HL-60 (cell line): Measurements from ENCODE around the gene ERBB4. TPM values are rescaled to one million over a fixed set of nuclear protein-coding genes. Genes with fewer than 3 reads are reported as not detected.

Experiments
- DNase-seq, 2 experiments: peaks; one replicate each; pipeline ENCODE4 v3.0.0-alpha.2; 2010 to 2020; ENCODE audit warnings: low read depth in 1 of 2, low spot score in 1 of 2
- H3K27ac ChIP-seq: fragments of 250-450 bp; sonication (Bioruptor Pico); replicated peaks from 2 replicates; pipeline ENCODE4 v1.5.1; 2020; ENCODE audit warnings: mild to moderate bottlenecking, moderate library complexity
- H3K27me3 ChIP-seq: fragments of 250-450 bp; sonication (Bioruptor Pico); 2 replicates; pipeline ENCODE4 v1.5.1; 2021; ENCODE audit warnings: mild to moderate bottlenecking, moderate library complexity; ENCODE audit not compliant: insufficient read depth, poor library complexity, severe bottlenecking
- H3K4me3 ChIP-seq: replicated peaks from 2 replicates; pipeline ENCODE4 v1.5.1; 2011; ENCODE audit warnings: mild to moderate bottlenecking, control low read depth, low read length; ENCODE audit not compliant: insufficient read depth
- CTCF ChIP-seq: IDR thresholded peaks from one replicate; pipeline ENCODE4 v1.5.1; 2011; ENCODE audit warnings: low read length, control low read depth, inconsistent platforms; ENCODE audit not compliant: insufficient read depth
- GABPA ChIP-seq: IDR thresholded peaks from 2 replicates; pipeline ENCODE4 v1.6.1; 2012; ENCODE audit warnings: low read depth
- POLR2AphosphoS5 ChIP-seq: IDR thresholded peaks from 2 replicates; pipeline ENCODE4 v1.6.1; 2012; ENCODE audit warnings: low read depth
- SPI1 ChIP-seq: IDR thresholded peaks from 2 replicates; pipeline ENCODE4 v1.6.1; 2012; ENCODE audit warnings: low read depth, mild to moderate bottlenecking, borderline replicate concordance
- microRNA-seq: library from miRNA; unstranded; fragments of <30 nt; microRNA quantifications from one replicate; pipeline ENCODE4, GENCODE V29; 2018
- TF ChIP-seq, protein P1 (sequence below): IDR thresholded peaks from 2 replicates; pipeline ENCODE4 v1.6.1; 2012; ENCODE audit warnings: low read depth; ENCODE audit not compliant: insufficient replicate concordance

ERBB4 gene

DNA sequence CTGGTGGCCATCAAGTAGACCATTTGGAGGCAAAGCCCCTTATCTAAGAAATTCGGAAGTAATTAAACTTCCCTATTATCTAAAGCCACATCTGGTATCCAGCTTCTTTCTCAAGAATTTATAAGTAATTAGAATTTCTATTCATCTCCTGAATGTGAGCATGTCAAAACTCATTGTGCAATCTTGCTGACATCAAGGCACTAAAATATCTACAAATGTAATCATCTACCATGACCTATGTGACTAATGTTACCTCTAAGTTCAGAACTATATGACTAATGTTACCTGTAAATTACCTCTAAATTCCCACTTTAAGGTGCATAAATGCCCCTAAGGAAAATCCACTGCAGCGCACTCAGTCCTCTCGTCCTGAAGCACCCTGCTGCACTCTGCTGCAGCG, 1209.2 kb downstream of the ERBB4 start:
- no peak overlapping the region for H3K27ac ChIP-seq

GRCh38 chr2:211328126-211328525, 1210.5 kb downstream of the ERBB4 start:
- Histone ChIP-seq H3K4me3 (no peak overlapping the region), H3K27me3 (no peaks in the 10 kb centered on the region), H3K27ac (no peak overlapping the region)
- DNase-seq, result no peak
- no peak for TF ChIP-seq SPI1
- TF ChIP-seq, protein P1, sequence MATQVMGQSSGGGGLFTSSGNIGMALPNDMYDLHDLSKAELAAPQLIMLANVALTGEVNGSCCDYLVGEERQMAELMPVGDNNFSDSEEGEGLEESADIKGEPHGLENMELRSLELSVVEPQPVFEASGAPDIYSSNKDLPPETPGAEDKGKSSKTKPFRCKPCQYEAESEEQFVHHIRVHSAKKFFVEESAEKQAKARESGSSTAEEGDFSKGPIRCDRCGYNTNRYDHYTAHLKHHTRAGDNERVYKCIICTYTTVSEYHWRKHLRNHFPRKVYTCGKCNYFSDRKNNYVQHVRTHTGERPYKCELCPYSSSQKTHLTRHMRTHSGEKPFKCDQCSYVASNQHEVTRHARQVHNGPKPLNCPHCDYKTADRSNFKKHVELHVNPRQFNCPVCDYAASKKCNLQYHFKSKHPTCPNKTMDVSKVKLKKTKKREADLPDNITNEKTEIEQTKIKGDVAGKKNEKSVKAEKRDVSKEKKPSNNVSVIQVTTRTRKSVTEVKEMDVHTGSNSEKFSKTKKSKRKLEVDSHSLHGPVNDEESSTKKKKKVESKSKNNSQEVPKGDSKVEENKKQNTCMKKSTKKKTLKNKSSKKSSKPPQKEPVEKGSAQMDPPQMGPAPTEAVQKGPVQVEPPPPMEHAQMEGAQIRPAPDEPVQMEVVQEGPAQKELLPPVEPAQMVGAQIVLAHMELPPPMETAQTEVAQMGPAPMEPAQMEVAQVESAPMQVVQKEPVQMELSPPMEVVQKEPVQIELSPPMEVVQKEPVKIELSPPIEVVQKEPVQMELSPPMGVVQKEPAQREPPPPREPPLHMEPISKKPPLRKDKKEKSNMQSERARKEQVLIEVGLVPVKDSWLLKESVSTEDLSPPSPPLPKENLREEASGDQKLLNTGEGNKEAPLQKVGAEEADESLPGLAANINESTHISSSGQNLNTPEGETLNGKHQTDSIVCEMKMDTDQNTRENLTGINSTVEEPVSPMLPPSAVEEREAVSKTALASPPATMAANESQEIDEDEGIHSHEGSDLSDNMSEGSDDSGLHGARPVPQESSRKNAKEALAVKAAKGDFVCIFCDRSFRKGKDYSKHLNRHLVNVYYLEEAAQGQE, result no peak
- no peak for TF ChIP-seq POLR2AphosphoS5

More for the DNA sequence above, 1209.2 kb downstream of the ERBB4 start:
- no peak for DNase-seq
- Histone ChIP-seq H3K27me3 (no peaks in the 10 kb centered on the region), H3K4me3 (no peak overlapping the region)
- TF ChIP-seq, protein P1, result no peak
- no peak for TF ChIP-seq POLR2AphosphoS5
- TF ChIP-seq GABPA, result no peak
- TF ChIP-seq CTCF, result no peak
- TF ChIP-seq SPI1, result no peak

Small RNA genes lying within 50 kb of the gene (microRNA-seq; reads per million reads assigned to microRNA genes)
- gene MIR548F2, result not detected
